GM12891 (cell line): Measurements from ENCODE around the gene STH.

ENCODE experiments used
- DNase-seq: peaks from one replicate; pipeline ENCODE4 v3.0.0; 2011; ENCODE audit warnings: low spot score; ENCODE audit not compliant: insufficient read length
- FAIRE-seq: peaks from 2 replicates; lab custom pipeline; 2011; peaks lifted over from hg19 to GRCh38; lab: Jason Lieb, UNC
- PAX5 ChIP-seq: IDR thresholded peaks from 2 replicates; pipeline ENCODE4 v1.6.1; 2011; ENCODE audit warnings: low read length, moderate library complexity, mild to moderate bottlenecking; ENCODE audit not compliant: insufficient read depth, severe bottlenecking
- POLR2A ChIP-seq: IDR thresholded peaks from 2 replicates; pipeline ENCODE4 v1.6.1; 2011; ENCODE audit warnings: low read depth, low read length, control low read depth
- POLR2AphosphoS5 ChIP-seq: IDR thresholded peaks from 2 replicates; pipeline ENCODE4 v1.6.1; 2011; ENCODE audit warnings: low read depth, low read length, control low read depth
- POU2F2 ChIP-seq: IDR thresholded peaks from 2 replicates; pipeline ENCODE4 v1.6.1; 2011; ENCODE audit warnings: low read depth, mild to moderate bottlenecking, control low read depth, low read length, moderate library complexity
- SPI1 ChIP-seq: IDR thresholded peaks from 2 replicates; pipeline ENCODE4 v1.6.1; 2011; ENCODE audit warnings: low read depth, low read length, control low read depth
- TAF1 ChIP-seq: IDR thresholded peaks from 2 replicates; pipeline ENCODE4 v1.6.1; 2011; ENCODE audit warnings: low read depth, low read length, control low read depth

Gene STH

GRCh38 chr17:45983614-45984310 is 15.3 kb upstream of the STH start:
- DNase-seq (no peak), FAIRE-seq (no peak)
- no peak for TF ChIP-seq POLR2A
- no peak for TF ChIP-seq SPI1
- TF ChIP-seq POLR2AphosphoS5 = no peak
- TF ChIP-seq PAX5 = no peak
- no peak for TF ChIP-seq POU2F2
- no peak for TF ChIP-seq TAF1

GRCh38 chr17:45984368-45984767 is 14.7 kb upstream of the STH start:
- no peak for TF ChIP-seq SPI1
- TF ChIP-seq POLR2A = no peak
- no peak for TF ChIP-seq PAX5
- no peak for TF ChIP-seq POU2F2
- FAIRE-seq = no peak
- no peak for DNase-seq

- DNase-seq (no peak), FAIRE-seq (no peak)
- no peak for TF ChIP-seq POLR2AphosphoS5
- no peak for TF ChIP-seq POLR2A
- no peak for TF ChIP-seq SPI1
- no peak for TF ChIP-seq TAF1
- TF ChIP-seq POU2F2 = no peak
- no peak for TF ChIP-seq PAX5
Observed at GRCh38 chr17:45985447-45985846, 13.6 kb upstream of the STH start.

GRCh38 chr17:45986056-45986455 is 13.0 kb upstream of the STH start:
- FAIRE-seq (no peak), DNase-seq (no peak)
- TF ChIP-seq POLR2A (no peak), POU2F2 (no peak), PAX5 (no peak), POLR2AphosphoS5 (no peak), TAF1 (no peak), SPI1 (no peak)

GRCh38 chr17:45987706-45988105 is 11.3 kb upstream of the STH start:
- TF ChIP-seq SPI1 (no peak), PAX5 (no peak), POU2F2 (no peak), TAF1 (no peak)
- FAIRE-seq = no peak
- no peak for DNase-seq

- FAIRE-seq (no peak), DNase-seq (no peak)
- TF ChIP-seq POLR2A = no peak
- TF ChIP-seq POLR2AphosphoS5 = no peak
- no peak for TF ChIP-seq POU2F2
- TF ChIP-seq PAX5 = no peak
- no peak for TF ChIP-seq SPI1
- TF ChIP-seq TAF1 = no peak
Observed at GRCh38 chr17:45989759-45990158, 9.3 kb upstream of the STH start.

GRCh38 chr17:45990886-45991285 is 8.2 kb upstream of the STH start:
- DNase-seq = no peak
- FAIRE-seq = no peak
- TF ChIP-seq TAF1 (no peak), PAX5 (no peak), POU2F2 (no peak)

- DNase-seq (no peak), FAIRE-seq (no peak)
- TF ChIP-seq TAF1 (no peak), POU2F2 (no peak), POLR2A (no peak), PAX5 (no peak), SPI1 (no peak), POLR2AphosphoS5 (no peak)
Observed at GRCh38 chr17:45991341-45991740, 7.7 kb upstream of the STH start.

GRCh38 chr17:45992175-45992574 is 6.9 kb upstream of the STH start:
- DNase-seq (no peak), FAIRE-seq (no peak)
- TF ChIP-seq SPI1 = no peak
- no peak for TF ChIP-seq TAF1
- TF ChIP-seq POLR2AphosphoS5 = no peak
- TF ChIP-seq POLR2A = no peak
- no peak for TF ChIP-seq PAX5
- no peak for TF ChIP-seq POU2F2

- TF ChIP-seq POLR2A (no peak), SPI1 (no peak), POU2F2 (no peak), POLR2AphosphoS5 (no peak), PAX5 (no peak), TAF1 (no peak)
- no peak for FAIRE-seq
Observed at GRCh38 chr17:45992904-45993303, 6.1 kb upstream of the STH start.

More at GRCh38 chr17:45992904-45993303, 6.1 kb upstream of the STH start:
- DNase-seq = no peak
